ENCODE data around the gene SUN2. TPM values are rescaled to one million over a fixed set of nuclear protein-coding genes. Genes with fewer than 3 reads are reported as not detected.

SUN2 gene
- total and polyA plus RNA-seq, 2 donors (not counting 1 experiment from before 2014, with no cell fraction given): 224 to 305 TPM

GRCh38 chr22:38709306-38709705 lies 46.5 kb downstream of the SUN2 start:
- WGBS (ENCODE audit: insufficient coverage): 100% methylated on average over 2 of the region's 3 CpGs
- Mint-ChIP-seq H3K27ac (peak overlapping the region; percentile 87), H3K9me3 (ENCODE audit: insufficient read depth) (no peaks in the 10 kb centered on the region), H3K4me3 (peak overlapping the region; percentile 79), H3K4me1 (peaks cover 78% of the 10 kb centered on the region), H3K27me3 (no peaks in the 10 kb centered on the region)
- H3K4me2 ChIP-seq (replicated peaks; ENCODE audit: low read depth, low read length, poor library complexity, severe bottlenecking): peak overlapping the region; percentile 87
- ChIA-PET POLR2A (interaction anchor here (0.6 to 1.0 kb wide), 2 partner anchors 22 to 392 kb away, joined by 3 to 5 read pairs; partner anchors contain the start of gene CSNK1E), CTCF (interaction anchor here (0.7 to 1.6 kb wide), 9 partner anchors 9 to 657 kb away, joined by 3 to 5 read pairs (median 3); no protein-coding TSS in a partner anchor)
- H3K27ac ChIP-seq (ENCODE audit: low read length in 2 of 2): peak overlapping the region; percentile 64 to 73
- no peak overlapping the region for H2AFZ ChIP-seq (ENCODE audit: insufficient read depth, low read depth, low read length, poor library complexity, severe bottlenecking)
- H3K9ac ChIP-seq (ENCODE audit: low read length): peak overlapping the region; percentile 36
- no peaks in the 10 kb centered on the region for H3K27me3 ChIP-seq (replicated peaks in 1 of 4; ENCODE audit: control extremely low read depth in 1 of 4, control insufficient read depth in 3 of 4, insufficient read depth in 4 of 4, low read length in 3 of 4)
- H3K4me1 ChIP-seq (ENCODE audit: control insufficient read depth in 2 of 2, insufficient read depth in 2 of 2, low read length in 2 of 2): peaks cover 52 to 53% of the 10 kb centered on the region in 2 donors
- intact Hi-C loops (cut with micrococcal nuclease): loop anchor here (5.0 to 10.0 kb wide), 2 partner anchors 525 to 608 kb away; partner anchors contain the start of genes PLA2G6 and RPL3
- no peak for ATAC-seq (ENCODE audit: low read depth)
- peaks cover 85% of the 10 kb centered on the region for H3K79me2 ChIP-seq (ENCODE audit: control insufficient read depth, insufficient read depth, low read length)
- H3K36me3 ChIP-seq (replicated peaks in 1 of 2; ENCODE audit: control extremely low read depth in 1 of 2, control insufficient read depth in 1 of 2, extremely low read depth in 1 of 2, insufficient read depth in 2 of 2, low read length in 1 of 2): peaks cover 0 to 29% of the 10 kb centered on the region in 2 experiments
- no peaks in the 10 kb centered on the region for H3K9me3 ChIP-seq (ENCODE audit: control extremely low read depth in 1 of 3, control insufficient read depth in 2 of 3, insufficient read depth in 1 of 3, low read length in 2 of 3)
- TF ChIP-seq CTCF (IDR thresholded peaks at IDR 0.05) (no peak), EZH2 (IDR thresholded peaks at IDR 0.05; ENCODE audit: borderline replicate concordance, insufficient read depth, low read depth, low read length, poor library complexity, severe bottlenecking) (no peak)
- H4K20me1 ChIP-seq (ENCODE audit: control insufficient read depth, insufficient read depth, low read length, poor library complexity, severe bottlenecking): peaks cover 83% of the 10 kb centered on the region
- DNase-seq: peak; percentile 66
- peak overlapping the region in 2 of 5 experiments; percentile 18 to 47 for H3K4me3 ChIP-seq (ENCODE audit: control extremely low read depth in 1 of 5, extremely low read depth in 1 of 5, insufficient read depth in 1 of 5, low read depth in 2 of 5, low read length in 4 of 5)

GRCh38 chr22:38707984-38708383 lies 47.8 kb downstream of the SUN2 start:
- Histone ChIP-seq H4K20me1 (ENCODE audit: control insufficient read depth, insufficient read depth, low read length, poor library complexity, severe bottlenecking) (peaks cover 69% of the 10 kb centered on the region), H3K36me3 (replicated peaks in 1 of 2; ENCODE audit: control extremely low read depth in 1 of 2, control insufficient read depth in 1 of 2, extremely low read depth in 1 of 2, insufficient read depth in 2 of 2, low read length in 1 of 2) (peaks cover 0 to 28% of the 10 kb centered on the region in 2 experiments), H3K9ac (ENCODE audit: low read length) (no peak overlapping the region), H3K27me3 (replicated peaks in 1 of 4; ENCODE audit: control extremely low read depth in 1 of 4, control insufficient read depth in 3 of 4, insufficient read depth in 4 of 4, low read length in 3 of 4) (no peaks in the 10 kb centered on the region), H3K27ac (ENCODE audit: low read length in 2 of 2) (peak overlapping the region in 1 of 2 donors; percentile 73), H3K4me3 (ENCODE audit: control extremely low read depth in 1 of 5, extremely low read depth in 1 of 5, insufficient read depth in 1 of 5, low read depth in 2 of 5, low read length in 4 of 5) (peak overlapping the region in 1 of 5 experiments; percentile 81), H3K4me2 (replicated peaks; ENCODE audit: low read depth, low read length, poor library complexity, severe bottlenecking) (peak overlapping the region; percentile 87), H2AFZ (ENCODE audit: insufficient read depth, low read depth, low read length, poor library complexity, severe bottlenecking) (no peak overlapping the region), H3K4me1 (ENCODE audit: control insufficient read depth in 2 of 2, insufficient read depth in 2 of 2, low read length in 2 of 2) (peaks cover 47 to 48% of the 10 kb centered on the region in 2 donors), H3K79me2 (ENCODE audit: control insufficient read depth, insufficient read depth, low read length) (peaks cover 72% of the 10 kb centered on the region), H3K9me3 (ENCODE audit: control extremely low read depth in 1 of 3, control insufficient read depth in 2 of 3, insufficient read depth in 1 of 3, low read length in 2 of 3) (no peaks in the 10 kb centered on the region)
- 80% methylated on average over 1 of the region's 3 CpGs for WGBS (ENCODE audit: insufficient coverage)
- H3K9me3 Mint-ChIP-seq (ENCODE audit: insufficient read depth): no peaks in the 10 kb centered on the region
- no peak for TF ChIP-seq CTCF (IDR thresholded peaks at IDR 0.05)
- TF ChIP-seq EZH2 (IDR thresholded peaks at IDR 0.05; ENCODE audit: borderline replicate concordance, insufficient read depth, low read depth, low read length, poor library complexity, severe bottlenecking): no peak
- peaks cover 75% of the 10 kb centered on the region for H3K4me1 Mint-ChIP-seq
- no peaks in the 10 kb centered on the region for H3K27me3 Mint-ChIP-seq
- ATAC-seq (ENCODE audit: low read depth): no peak
- ChIA-PET POLR2A (no interaction called here), CTCF (interaction anchor here (0.9 to 6.6 kb wide), 6 partner anchors 9 to 610 kb away, joined by 3 to 35 read pairs (median 4); partner anchors contain the start of gene TOMM22)
- intact Hi-C loops (cut with micrococcal nuclease): loop anchor here (5.0 to 10.0 kb wide), 2 partner anchors 523 to 609 kb away; partner anchors contain the start of genes PLA2G6 and RPL3
- no peak for DNase-seq
- peak overlapping the region; percentile 86 for H3K27ac Mint-ChIP-seq
- H3K4me3 Mint-ChIP-seq: peak overlapping the region; percentile 94

Data from B cell (primary cell).